Thyroid gland (tissue), 4 donors: ENCODE measurements around the gene GUF1. TPM values are rescaled to one million over a fixed set of nuclear protein-coding genes. Genes with fewer than 3 reads are reported as not detected.

ENCODE experiments used
- DNase-seq, 2 donors: peaks; one replicate each; pipeline ENCODE4 v3.0.0-alpha.2; 2019
- H3K27ac ChIP-seq, 3 donors: fragments of 200-600 bp; sonication (generic); 1 replicate in 2 of 3; 2 replicates in 1 of 3; pipeline ENCODE4 v1.5.1; 2016 to 2019; ENCODE audit warnings: mild to moderate bottlenecking in 1 of 3, moderate library complexity in 1 of 3
- H3K27me3 ChIP-seq: fragments of 200-600 bp; sonication (generic); one replicate; pipeline ENCODE4 v1.5.1; 2019
- H3K36me3 ChIP-seq, 2 donors: fragments of 200-600 bp; sonication (generic); one replicate each; pipeline ENCODE4 v1.5.1; 2016 to 2019
- H3K4me1 ChIP-seq, 2 donors: fragments of 200-600 bp; sonication (generic); one replicate each; pipeline ENCODE4 v1.5.1; 2017 to 2019
- H3K4me3 ChIP-seq, 3 donors: fragments of 200-600 bp; sonication (generic); replicated peaks in 1 of 3; 1 replicate in 2 of 3; 2 replicates in 1 of 3; pipeline ENCODE4 v1.5.1; 2016; ENCODE audit warnings: mild to moderate bottlenecking in 1 of 3
- H3K9me3 ChIP-seq: fragments of 200-600 bp; sonication (generic); one replicate; pipeline ENCODE4 v1.5.1; 2017
- CTCF ChIP-seq, 6 experiments: fragments of 200-600 bp in 3 of 6; fragments of 450-650 bp in 3 of 6; sonication (generic) in 3 of 6; IDR thresholded peaks; one replicate each; pipeline ENCODE4 v1.5.1; 2016 to 2019; ENCODE audit warnings: antibody characterized with exemption in 6 of 6, mild to moderate bottlenecking in 2 of 6, inconsistent platforms in 1 of 6, moderate library complexity in 1 of 6
- POLR2A ChIP-seq, 2 donors: fragments of 450-650 bp; IDR thresholded peaks; one replicate each; pipeline ENCODE4 v1.6.1; 2017; ENCODE audit warnings: antibody characterized with exemption in 2 of 2, mild to moderate bottlenecking in 2 of 2, moderate library complexity in 1 of 2
- WGBS, 2 donors: methylation state at CpG; one replicate each; pipeline ENCODE4 v1.1.5; 2017; 5-methylcytosine and 5-hydroxymethylcytosine counted together
- intact Hi-C: fragments of 100-400 bp; cut with DNase I; formaldehyde crosslinking; loops from one replicate; pipeline ENCODE4 v1.15.1; 2023
- total RNA-seq, 4 donors: library from RNA; depleted of rRNA; stranded (reverse); fragments of >200 nt; gene quantifications; one replicate each; pipeline ENCODE4 v1.2.3, GENCODE V29; 2016

GUF1 gene
- total RNA-seq, 4 donors from 2014 or later, result 20.8 to 33.7 (median 27.3) TPM

DNA sequence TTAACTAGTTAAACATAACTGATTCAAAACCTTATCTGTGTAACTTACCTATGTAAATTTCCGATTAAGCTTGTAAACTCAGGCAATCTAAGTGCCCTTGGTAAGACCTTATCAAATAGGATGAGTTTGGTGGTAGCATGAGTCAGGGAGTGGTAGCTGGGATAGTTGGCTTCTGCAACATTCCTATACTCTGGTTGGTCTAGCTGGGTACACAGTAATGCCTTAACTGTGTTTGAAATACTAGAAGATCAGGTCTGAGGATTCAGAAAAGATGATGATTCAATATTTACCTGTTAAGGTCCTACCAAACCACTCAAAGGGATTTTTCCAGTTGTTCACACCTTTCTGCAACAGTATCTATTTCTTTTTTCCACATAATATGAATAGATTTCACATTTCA is 32.1 kb upstream of the GUF1 start:
- intact Hi-C loops, result no loop called here
- 88 to 90% methylated on average over 1 of the region's 1 CpG for WGBS, 2 donors
- TF ChIP-seq CTCF (IDR thresholded peaks at IDR 0.05) (no peak), POLR2A (IDR thresholded peaks at IDR 0.05) (no peak)

GRCh38 chr4:44651425-44651824 is 26.8 kb upstream of the GUF1 start, which contains the start of gene YIPF7:
Gene YIPF7, minus strand, starts transcription at chr4:44651625. Its CDS starts 1,525 bp downstream, at chr4:44650100.
- intact Hi-C loops, result no loop called here
- no peak for DNase-seq
- Histone ChIP-seq H3K27ac (no peak within 1 kb of the TSS), H3K9me3 (no peaks in the 10 kb centered on the region), H3K4me3 (no peak within 1 kb of the TSS), H3K36me3 (no peaks in the 10 kb centered on the region), H3K27me3 (no peaks in the 10 kb centered on the region), H3K4me1 (no peaks in the 10 kb centered on the region)
- WGBS, 2 donors, result 83 to 90% methylated on average over 1 of the region's 1 CpG
- TF ChIP-seq POLR2A (IDR thresholded peaks at IDR 0.05), result no peak
- TF ChIP-seq CTCF (IDR thresholded peaks at IDR 0.05), result no peak

More for the DNA sequence above, 32.1 kb upstream of the GUF1 start:
- no peaks in the 10 kb centered on the region for H3K36me3 ChIP-seq
- no peaks in the 10 kb centered on the region for H3K4me1 ChIP-seq
- H3K27ac ChIP-seq, result no peak overlapping the region
- no peaks in the 10 kb centered on the region for H3K27me3 ChIP-seq
- no peaks in the 10 kb centered on the region for H3K9me3 ChIP-seq
- no peak for DNase-seq
- no peak overlapping the region for H3K4me3 ChIP-seq

DNA sequence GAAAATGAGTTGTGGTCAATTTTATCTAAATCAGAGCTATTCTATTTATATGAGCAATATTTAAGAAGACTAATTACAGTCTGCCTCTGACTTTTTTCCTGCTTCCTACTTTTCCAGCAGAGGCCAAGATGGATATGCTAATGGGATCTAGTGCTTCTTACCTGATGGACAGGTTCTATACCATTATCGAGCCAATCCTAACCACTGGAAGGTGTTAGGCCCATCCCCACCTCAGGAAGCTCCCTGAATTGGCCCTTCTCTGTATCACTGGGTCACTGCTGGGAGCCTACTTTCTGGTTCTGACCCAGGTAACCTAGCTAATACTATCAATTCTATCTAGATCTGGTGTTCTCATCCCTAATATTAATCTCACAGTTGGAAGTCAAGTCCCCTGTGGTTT is 26.2 kb upstream of the GUF1 start:
- H3K4me3 ChIP-seq, result no peak overlapping the region
- WGBS, 2 donors, result 67 to 73% methylated on average over 1 of the region's 1 CpG
- H3K27ac ChIP-seq, result no peak overlapping the region
- H3K27me3 ChIP-seq, result no peaks in the 10 kb centered on the region
- no peaks in the 10 kb centered on the region for H3K9me3 ChIP-seq
- no peak for DNase-seq
- TF ChIP-seq POLR2A (IDR thresholded peaks at IDR 0.05) (no peak), CTCF (IDR thresholded peaks at IDR 0.05) (no peak)
- intact Hi-C loops, result no loop called here
- H3K36me3 ChIP-seq, result no peaks in the 10 kb centered on the region
- H3K4me1 ChIP-seq, result no peaks in the 10 kb centered on the region

- TF ChIP-seq POLR2A (IDR thresholded peaks at IDR 0.05) (no peak), CTCF (IDR thresholded peaks at IDR 0.05) (no peak)
- no peaks in the 10 kb centered on the region for H3K27me3 ChIP-seq
- no peak overlapping the region for H3K27ac ChIP-seq
- no peaks in the 10 kb centered on the region for H3K4me1 ChIP-seq
- 56 to 79% methylated on average over 3 of the region's 3 CpGs for WGBS, 2 donors
- intact Hi-C loops, result no loop called here
- no peaks in the 10 kb centered on the region for H3K9me3 ChIP-seq
- no peak overlapping the region for H3K4me3 ChIP-seq
- DNase-seq, result no peak
- H3K36me3 ChIP-seq, result no peaks in the 10 kb centered on the region
Observed at GRCh38 chr4:44660396-44660795, 17.8 kb upstream of the GUF1 start.

- no peaks in the 10 kb centered on the region for H3K36me3 ChIP-seq
- intact Hi-C loops, result no loop called here
- H3K27me3 ChIP-seq, result no peaks in the 10 kb centered on the region
- TF ChIP-seq CTCF (IDR thresholded peaks at IDR 0.05), result no peak
- TF ChIP-seq POLR2A (IDR thresholded peaks at IDR 0.05), result no peak
- no peak overlapping the region for H3K27ac ChIP-seq
- H3K4me1 ChIP-seq, result no peaks in the 10 kb centered on the region
- WGBS, 2 donors, result 91 to 93% methylated on average over 1 of the region's 1 CpG
- DNase-seq, result no peak
- H3K4me3 ChIP-seq, result no peak overlapping the region
- no peaks in the 10 kb centered on the region for H3K9me3 ChIP-seq
Observed at GRCh38 chr4:44661940-44662622, 16.1 kb upstream of the GUF1 start.
